G401 (cell line): ENCODE measurements around the gene TGFBR1. TPM values are rescaled to one million over a fixed set of nuclear protein-coding genes. Genes with fewer than 3 reads are reported as not detected.
A peak's percentile ranks its signal among the peaks of the same experiment; 100 is the strongest.

Source experiments
- DNase-seq: peaks from one replicate; pipeline ENCODE4 v3.0.0-alpha.2; 2015; ENCODE audit warnings: low spot score
- in situ Hi-C: cut with HindIII; loops from 2 replicates; pipeline ENCODE4 v1.10.0; 2016; ENCODE audit warnings: low sequenced_read_pairs, mixed read lengths
- total RNA-seq: library from RNA; depleted of rRNA; stranded (reverse); fragments of >200 nt; shearing (Covaris generic); gene quantifications from 2 replicates; pipeline ENCODE4 v1.2.3, GENCODE V29; 2014; rRNA removed

Gene TGFBR1
- 16.2 and 16.9 TPM in 2 replicates for total RNA-seq

DNA sequence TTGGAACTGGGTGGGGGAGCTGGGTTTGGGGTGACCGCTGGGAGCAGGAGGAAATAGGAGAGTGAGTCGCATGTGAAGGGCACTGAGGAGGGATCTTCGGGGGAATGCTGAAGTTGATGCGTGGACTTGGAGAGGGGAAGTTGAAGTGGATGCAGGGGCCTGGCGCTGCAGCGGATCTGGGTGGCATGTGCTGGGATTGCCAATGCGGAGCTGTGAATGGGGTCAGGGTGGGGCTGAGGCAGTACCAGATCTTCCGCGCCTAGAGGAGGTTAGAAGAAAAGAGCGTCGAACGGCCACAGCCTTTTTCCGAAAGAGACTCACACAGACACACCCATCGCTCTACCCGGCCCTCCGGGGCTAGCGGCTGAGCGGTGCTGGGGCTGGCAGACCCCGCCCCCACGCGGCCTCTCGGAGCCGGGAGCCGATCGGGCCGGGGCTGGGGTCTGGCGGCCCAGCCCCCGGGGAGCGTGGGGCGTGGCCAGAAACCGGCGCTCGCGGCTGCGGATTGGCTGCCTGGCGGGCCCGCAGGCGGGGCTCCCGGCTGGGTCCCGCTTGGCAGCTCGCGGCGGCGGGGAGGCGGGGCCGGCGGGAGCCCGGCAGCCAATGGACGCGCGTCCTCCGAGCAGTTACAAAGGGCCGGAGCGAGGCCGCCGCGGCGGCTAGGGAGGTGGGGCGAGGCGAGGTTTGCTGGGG lies at the start of gene TGFBR1:
TGFBR1 (plus strand) TSS at position 655 of the 693 bp plus-strand sequence. CDS start 93 bp downstream, outside the sequence.
- in situ Hi-C loops = no loop called here
- DNase-seq = peak; percentile 93

DNA sequence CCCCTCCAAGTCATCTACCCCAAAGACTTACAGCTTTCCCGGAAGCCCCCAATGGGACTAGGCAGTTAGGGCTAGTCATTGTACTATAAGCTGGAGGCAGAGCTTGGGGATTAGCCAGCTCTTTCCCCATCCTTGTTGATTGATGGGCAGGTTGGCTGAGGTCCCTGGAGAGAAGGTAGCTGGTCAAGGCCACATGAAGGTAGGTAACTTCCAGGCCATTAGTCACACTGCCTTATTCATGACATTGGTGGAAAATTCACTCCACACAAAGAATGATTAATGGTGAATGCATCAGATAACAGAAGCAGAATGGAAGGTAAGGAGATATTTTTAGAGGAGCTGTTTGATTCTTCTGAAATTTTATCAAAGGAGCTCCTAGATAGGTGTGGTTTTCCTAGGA lies 49.5 kb upstream of the TGFBR1 start:
- no peak for DNase-seq
- in situ Hi-C loops = no loop called here

DNA sequence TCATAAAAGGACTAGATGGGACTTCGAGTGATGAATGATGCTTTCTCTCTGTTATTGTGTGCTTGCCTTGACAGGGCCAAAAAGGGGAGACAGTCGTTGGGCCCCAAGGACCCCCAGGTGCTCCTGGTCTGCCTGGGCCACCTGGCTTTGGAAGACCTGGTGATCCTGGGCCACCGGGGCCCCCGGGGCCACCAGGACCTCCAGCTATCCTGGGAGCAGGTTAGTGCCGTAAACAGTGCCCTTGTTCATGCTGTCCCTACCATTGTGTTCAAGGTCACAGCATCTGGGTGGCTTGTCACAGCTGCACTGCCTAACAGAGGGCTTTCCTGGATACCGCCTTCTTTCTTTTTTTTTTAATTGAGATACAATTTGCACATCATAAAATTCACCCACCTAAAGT lies 48.7 kb upstream of the TGFBR1 start:
- DNase-seq = no peak
- in situ Hi-C loops = no loop called here

DNA sequence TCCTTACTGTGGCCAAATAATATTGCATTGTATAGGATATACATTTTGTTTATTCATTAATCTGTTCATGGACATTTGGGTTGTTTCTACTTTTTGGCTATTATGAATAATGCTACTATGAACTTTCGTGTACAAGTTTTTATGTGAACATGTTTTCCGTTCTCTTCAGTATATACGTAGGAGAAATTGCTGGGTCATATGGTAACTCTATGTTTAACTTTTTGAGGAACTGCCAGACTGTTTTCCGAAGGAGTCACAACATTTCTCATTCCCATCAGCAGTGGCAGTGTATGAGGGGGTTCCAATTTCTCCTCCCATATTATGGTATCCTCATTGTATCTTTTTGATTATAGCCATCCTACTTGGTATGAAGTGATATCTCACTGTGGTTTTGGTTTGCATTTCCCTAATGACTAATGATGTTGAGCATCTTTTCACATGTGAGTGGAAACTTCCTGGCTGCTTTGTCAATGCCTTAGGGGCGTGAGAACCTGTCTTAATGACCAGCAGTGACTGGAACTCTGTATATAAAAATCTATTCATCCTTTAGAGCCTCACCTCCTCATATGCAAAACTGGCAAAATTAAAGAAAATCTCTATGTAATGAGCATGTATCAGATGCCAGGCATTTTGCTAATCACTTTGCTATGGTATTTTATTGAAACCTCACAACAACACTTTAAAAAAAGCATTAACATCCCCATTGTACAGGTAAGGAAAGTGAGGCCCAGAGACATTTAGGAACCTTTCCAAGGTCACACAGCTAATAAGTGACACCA lies 47.8 kb upstream of the TGFBR1 start:
- DNase-seq = no peak

DNA sequence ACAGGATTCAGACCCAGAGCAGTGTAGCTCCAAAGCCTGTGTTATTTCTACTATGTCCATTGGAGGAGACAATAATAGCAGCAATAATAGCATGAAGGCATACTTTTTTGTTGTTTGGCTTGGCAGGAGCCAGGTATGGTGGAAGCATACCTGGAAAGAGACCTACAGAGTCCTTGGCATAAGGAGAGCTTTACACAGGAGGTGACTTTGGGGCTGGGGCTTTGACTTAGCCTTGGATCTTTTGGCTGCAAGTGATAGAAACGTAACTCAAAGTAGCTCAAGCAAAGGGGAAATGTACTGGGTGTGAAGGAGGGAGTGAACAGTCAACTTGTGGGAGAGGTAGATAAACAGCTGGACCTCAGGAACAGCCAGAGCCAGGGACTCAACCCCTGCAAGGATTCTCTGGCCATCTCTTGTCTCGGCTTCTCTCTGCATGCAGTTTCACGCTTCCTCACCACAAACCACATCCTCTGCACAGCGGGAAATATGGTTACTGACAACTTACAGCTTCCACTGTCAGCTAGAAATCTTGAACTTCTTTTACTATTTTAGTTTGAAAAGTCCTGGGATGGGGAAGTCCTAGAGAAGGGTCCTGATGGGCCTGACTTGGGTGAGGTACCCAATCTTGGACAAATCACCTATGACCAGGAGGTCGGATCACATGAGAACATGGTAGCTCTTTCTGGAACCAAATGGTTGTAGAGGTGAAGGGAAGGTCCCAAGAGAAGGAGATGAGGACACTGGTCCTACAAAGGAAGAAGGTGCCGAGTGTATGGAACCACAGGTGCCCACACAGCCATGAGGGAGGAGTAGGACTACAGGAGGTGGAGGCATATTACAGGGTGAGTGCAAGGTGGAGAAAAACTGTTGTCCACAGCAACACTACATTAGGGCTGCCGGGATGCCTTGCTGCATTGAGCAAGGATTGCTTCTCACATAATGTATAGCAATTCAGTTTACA lies 47.0 kb upstream of the TGFBR1 start:
- in situ Hi-C loops = no loop called here
- DNase-seq = no peak

More for the DNA sequence above, 47.8 kb upstream of the TGFBR1 start:
- in situ Hi-C loops = no loop called here

DNA sequence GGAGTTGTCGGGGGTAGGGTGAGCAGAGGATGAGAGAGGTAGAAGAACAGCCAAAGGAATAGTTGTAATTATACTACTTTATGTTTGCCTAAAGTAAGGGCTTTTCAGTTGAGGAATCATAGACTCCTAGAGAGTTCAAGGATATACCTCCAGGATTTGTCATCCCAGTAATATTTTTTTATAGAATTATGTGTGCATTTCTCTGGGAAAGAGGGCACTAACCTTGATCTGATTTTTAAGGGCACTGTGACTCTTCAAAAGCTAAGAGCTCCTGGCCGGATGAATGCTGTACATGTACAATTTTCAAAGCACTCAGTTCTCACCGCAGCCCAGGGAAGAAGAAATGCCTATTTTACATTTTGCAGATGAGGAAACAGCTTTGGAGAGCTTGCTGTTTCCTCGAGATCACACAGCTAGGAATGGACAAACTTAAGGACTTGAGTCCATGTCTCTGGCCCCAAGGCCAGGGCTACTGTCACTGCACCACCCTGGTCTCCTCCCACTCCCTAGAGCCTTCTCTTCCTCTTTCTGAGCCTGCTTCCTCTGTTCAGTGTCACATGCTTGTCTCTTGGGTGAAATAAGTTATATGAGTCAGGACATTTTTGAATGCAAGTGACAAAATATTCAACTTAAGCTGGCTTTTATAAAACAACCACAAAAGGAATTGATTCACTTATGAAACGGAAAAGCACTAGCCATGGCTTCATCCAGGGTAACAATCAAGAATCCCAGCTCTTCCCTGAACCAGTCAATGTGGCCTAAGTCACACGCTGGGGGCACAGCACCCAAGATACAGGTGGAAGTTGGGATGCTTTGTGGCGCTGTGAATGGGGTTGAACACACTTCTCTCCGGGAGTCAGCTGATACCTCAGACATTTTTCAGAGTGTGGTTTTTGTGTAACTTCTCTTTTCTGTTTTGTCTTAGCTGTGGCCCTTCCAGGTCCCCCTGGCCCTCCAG lies 45.7 kb upstream of the TGFBR1 start:
- no peak for DNase-seq
- in situ Hi-C loops = no loop called here

DNA sequence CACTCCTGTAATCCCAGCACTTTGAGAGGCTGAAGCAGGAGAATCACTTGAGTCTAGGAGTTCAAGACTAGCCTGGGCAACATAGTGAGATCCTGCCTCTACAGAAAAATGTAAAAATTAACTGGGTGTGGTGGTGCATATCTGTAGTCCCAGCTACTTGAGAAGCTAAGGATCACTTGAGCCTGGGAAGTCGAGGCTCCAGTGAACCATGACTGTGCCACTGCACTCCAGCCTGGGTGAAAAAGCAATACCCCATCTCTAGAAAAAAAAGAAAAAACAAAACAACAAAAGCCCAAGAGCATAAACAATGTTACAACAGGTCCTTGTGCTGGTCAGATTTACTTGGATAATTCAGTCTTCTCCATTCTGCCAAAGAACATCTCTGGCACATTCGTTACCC lies 44.3 kb upstream of the TGFBR1 start:
- in situ Hi-C loops = no loop called here
- no peak for DNase-seq

DNA sequence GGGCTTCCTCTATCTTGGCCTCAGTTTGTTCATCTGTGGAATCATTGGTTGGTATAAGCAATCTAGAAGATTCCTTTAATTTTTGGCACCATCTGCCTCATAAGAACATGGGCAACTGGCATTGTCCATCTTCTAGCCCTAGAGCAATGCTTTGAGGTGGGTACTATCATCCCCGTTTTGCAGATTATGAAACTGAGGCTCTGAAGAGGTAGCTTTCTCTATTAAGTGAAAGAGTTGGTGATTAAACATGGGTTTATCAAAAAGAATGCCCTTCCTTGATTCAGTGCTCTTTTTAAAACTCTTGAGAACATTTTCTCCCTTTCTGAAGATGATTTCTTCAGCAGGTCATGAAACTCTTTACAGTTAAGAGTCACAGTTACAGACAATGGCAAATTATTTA lies 42.4 kb upstream of the TGFBR1 start:
- DNase-seq = no peak
- in situ Hi-C loops = no loop called here

DNA sequence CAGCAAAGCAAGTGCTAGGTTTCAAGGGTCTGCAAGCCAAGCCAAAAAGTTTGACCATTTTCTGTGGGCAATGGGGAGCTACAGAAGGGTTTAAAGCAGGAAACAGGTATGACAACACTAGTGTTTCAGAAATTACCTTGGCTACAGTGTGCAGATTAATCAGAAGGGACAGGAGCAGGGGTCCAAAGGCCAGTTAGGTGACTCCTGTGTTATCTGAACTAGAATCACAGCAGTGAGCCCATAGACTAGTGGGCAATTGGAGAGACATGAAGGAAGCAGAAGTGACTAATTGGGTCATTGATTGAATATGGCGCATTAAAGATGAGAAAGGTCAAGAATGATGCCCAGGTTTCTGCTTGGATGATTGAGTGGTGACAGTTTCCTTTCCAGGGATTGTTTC lies 41.4 kb upstream of the TGFBR1 start:
- no peak for DNase-seq
- in situ Hi-C loops = no loop called here

DNA sequence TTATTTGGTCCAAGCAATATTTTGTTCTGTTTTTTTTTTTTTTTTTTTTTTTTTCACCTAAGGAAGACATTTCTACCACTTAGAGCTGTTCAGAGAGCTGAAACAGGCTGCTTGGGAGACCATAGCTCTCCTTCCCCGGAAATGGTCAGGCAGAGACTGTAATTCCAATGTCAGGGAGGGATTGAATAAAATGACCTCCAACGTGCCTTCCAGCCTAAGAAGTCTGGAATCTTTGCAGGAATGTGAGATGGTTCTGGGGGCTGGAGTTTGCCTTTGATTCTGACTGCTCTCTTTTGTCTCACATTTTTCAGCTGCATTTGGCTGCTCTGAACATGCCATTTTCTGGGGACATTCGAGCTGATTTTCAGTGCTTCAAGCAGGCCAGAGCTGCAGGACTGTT lies 38.3 kb upstream of the TGFBR1 start:
- in situ Hi-C loops = no loop called here
- no peak for DNase-seq

DNA sequence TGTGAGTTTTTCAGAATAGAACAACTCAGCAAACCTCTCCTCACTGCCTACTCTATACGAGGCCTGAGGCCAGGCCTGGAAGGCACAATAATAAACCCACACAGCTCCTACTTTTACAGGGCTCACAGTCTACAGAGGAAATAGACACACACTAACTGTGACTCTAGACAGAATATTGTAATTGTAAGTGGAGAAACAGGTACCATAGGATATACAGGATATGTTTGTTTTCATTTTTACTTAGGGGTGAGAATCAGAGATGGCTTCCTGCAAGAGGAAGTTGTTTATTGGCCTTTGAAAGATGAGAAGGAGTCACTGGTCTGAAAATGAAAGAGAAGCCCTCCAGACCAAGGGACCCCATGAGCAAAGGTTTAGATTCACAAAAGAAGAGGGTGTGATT lies 35.8 kb upstream of the TGFBR1 start:
- in situ Hi-C loops = no loop called here
- DNase-seq = no peak

DNA sequence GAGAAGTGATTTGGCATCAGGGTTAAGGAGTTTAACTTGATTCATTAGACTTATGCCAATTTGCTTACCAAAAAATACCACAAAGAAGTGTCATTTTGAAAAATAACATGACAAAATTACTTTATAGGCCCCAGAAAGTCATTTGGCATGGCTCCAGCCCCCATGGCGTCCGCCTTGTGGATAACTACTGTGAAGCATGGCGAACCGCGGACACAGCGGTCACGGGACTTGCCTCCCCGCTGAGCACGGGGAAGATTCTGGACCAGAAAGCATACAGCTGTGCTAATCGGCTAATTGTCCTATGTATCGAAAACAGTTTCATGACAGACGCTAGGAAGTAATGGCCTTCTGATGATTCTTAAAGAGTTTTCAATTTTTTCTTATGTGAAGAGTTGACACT lies 35.4 kb upstream of the TGFBR1 start:
- DNase-seq = no peak
- in situ Hi-C loops = no loop called here

DNA sequence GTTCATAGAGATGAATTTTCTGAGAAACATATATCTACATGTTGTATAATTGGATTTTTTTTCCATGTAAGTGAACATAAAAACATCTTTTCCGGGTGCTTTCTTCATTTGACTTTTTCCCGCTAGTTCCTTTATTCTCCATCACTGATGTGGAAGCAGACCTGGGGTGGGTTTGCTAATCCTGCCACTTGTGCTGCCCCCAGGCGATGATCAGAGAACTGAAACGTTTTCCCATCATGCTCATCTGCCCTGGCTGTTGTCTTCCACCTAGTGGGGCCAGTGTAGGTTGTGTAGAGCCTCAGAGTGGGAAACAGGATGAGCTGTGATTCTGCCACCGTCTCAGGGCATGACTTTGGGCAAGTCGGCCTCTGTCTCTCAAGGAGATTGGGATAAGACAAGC lies 34.2 kb upstream of the TGFBR1 start:
- in situ Hi-C loops = no loop called here
- no peak for DNase-seq

DNA sequence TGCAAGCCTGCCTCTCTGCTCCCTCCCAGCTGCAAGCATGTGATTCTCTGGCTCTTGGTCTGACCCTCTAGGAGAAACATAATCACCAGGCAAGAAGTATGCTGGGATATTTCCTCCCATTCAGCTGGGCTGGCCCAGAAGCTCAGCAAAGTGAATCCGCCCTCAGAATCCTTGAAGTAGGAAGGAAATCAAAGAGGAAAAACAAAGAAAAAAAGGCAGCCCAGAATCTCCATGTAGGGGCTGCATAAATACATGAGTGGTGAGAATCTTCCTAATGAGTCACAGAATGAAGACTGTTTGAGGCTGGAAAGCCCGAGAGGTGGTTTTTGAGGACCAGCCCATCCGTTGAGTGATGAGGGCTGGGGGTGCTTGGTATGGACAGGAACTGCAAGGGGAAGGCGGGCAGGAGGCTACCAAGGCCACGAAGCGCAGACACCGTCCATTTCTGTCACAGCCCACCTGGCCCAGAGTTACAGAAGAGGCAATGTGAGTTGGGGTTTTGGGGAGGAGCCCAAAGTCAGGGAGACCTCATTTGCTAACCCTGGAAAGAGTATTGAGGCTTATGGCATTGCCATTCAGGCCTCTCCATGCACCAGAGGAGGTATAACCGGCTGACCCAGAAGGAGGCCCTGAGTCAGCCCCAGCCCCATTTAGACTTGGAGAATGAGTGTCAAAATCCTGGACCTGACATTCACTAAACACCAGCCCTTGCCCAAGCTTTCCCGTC lies 33.4 kb upstream of the TGFBR1 start:
- in situ Hi-C loops = no loop called here
- no peak for DNase-seq

DNA sequence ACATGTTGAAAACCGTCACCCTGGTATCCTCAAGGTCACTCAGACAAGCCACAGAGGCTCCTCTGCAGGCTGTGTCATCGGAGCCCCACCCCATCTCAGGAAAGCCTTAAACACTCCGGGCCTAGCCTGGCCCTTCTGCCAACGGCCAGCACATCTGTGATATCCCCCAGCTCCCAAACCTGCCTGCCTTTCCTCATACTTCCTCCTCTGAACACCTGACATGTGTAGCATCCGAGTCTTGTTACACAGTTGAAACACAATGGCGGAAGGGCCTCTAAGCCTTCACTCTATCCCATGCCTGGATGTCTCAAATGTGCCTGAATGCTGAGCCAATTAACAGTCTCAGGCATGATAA lies 32.9 kb upstream of the TGFBR1 start:
- in situ Hi-C loops = no loop called here
- no peak for DNase-seq

DNA sequence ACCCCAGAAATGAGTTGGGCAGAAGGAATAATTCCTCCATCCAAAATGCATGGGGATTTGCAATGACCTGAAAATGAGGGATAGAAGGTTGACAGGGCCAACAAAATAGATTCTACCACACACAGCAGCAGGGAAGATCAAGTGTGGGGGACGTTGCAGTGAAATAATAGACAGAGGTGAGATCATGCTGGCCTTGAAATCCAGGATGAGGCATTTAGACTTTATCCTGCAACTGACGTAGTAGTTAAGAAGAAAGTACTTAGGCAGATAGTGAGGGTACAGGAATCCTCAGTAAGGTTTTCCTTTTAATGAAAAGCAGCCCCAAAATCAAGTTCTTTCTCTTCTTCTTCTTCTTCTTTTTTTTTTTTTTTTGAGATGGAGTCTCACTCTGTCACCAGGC lies 31.6 kb upstream of the TGFBR1 start:
- in situ Hi-C loops = no loop called here
- DNase-seq = no peak

DNA sequence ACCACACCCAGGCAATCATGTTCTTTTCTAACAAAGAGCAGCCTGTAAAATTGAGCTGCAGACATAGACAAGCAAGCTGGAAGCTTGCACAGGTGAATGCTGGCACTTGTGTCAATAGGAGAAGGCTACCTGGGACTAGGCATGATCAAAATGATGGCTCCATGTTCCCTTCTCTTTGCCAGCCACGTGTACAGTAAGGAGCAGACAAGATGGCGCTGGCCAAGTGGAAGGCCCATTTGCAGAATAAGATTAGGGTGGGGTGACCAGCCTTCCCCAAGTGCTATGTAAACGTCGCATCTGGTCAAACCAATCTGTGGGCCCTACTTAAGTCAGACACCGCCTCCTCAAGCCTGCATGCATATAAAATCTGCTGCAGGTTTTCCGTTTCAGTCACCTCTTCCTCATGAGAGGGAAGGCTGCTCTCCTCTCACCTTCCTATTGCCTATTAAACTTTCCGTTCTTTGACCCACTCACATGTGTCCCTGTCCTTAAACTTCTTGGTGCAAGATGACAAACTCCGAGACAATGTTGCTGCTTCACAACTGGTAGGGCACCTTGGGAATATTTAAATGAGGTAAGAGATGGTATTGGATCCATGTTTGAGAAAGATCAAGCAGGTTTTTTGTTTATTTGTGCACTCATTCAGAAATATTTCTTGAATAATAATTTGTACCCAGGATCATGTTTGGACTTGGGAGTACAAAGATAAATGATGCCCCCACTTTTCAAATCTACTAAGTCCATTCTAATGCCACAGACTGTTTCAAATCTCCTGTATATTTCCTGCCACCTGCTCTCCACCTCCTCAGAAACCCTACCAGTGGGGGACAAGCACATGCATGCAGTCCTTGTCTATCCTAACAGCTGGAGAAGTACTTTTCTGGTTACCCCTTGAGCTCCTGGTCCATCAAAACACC lies 30.7 kb upstream of the TGFBR1 start:
- no peak for DNase-seq
- in situ Hi-C loops = no loop called here
